GM18511 (cell line): ENCODE measurements around the gene MC5R.

ENCODE experiments used
- ATAC-seq: cut with Tn5 transposase; IDR thresholded peaks from one replicate; pipeline ENCODE4 v1.9.1; 2021; ENCODE audit warnings: mild to moderate bottlenecking, moderate library complexity; ENCODE audit not compliant: unreplicated experiment

Gene MC5R

GRCh38 chr18:13823707-13824395 lies at the start of gene MC5R:
MC5R (plus strand) TSS chr18:13824149; CDS start chr18:13825766, 1,617 bp downstream.
- peak; percentile 93 for ATAC-seq

GRCh38 chr18:13775058-13775457 lies 48.9 kb upstream of the MC5R start:
- no peak for ATAC-seq

- ATAC-seq, result no peak
These were observed 32.8 kb upstream of the MC5R start for GRCh38 chr18:13791181-13791580.

DNA sequence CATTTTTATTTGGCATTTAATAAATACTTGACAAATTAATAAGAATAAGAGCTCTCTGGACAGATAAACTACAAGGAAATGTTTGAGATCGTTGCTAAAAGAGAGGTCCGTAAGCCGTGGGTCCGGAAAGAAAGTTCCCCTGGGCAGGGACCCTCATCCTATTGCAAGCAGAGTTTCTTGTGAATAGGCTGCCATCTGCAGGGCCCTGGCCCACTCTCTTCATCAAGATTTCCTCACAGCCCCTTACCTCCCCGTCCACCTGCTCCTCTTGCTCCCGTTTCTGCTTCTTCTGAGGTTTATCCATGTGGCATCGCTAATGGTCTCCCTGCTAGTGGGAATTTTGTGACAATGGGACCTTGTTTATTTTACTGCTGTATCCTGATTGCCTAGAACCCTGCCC lies 30.1 kb upstream of the MC5R start:
- ATAC-seq, result no peak

DNA sequence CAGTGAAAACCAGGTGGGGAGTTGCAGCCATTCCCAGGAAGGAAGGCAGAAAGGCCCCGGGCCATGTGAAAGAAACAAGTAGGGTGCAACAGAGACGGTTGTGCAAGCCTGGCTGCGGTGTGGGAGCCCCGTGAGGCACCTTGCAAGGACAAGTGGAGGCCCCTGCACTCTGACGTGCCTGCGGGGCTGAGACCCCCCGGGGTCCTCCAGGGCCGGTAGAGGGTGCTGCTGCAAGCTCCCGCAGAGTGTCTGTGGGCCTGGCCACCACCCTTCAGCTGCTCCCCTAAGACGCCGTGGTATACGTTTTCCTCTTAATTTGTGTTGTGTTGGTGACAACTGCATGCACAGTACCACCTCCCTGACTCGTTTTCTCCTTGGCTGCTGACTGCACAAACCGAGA lies 27.4 kb upstream of the MC5R start:
- no peak for ATAC-seq

DNA sequence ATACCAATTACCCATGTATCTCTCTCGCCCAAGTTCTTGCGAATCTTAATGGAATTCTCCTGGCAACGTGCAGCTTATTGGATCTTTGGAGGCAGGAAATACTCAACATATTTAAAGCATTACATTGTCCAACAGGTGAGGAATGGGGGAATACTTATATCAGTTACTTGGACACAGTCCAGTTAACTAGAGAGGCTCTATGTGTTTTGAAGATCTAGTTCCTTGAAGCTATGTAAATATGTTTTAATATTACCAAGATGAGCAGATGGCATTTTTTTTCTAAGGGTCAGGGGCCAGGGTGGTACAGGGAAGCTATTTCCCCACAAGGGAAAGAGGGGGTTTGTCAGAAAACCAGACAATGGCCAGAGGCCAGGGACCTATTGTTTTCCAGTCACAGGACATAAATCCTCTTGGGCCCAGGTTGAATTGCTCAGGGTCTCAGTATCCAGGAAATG lies 26.8 kb upstream of the MC5R start:
- no peak for ATAC-seq

- ATAC-seq, result no peak
These were observed 24.6 kb upstream of the MC5R start for GRCh38 chr18:13799396-13799795.

- peak; percentile 59 for ATAC-seq
These were observed 23.3 kb upstream of the MC5R start for GRCh38 chr18:13800505-13801259.

DNA sequence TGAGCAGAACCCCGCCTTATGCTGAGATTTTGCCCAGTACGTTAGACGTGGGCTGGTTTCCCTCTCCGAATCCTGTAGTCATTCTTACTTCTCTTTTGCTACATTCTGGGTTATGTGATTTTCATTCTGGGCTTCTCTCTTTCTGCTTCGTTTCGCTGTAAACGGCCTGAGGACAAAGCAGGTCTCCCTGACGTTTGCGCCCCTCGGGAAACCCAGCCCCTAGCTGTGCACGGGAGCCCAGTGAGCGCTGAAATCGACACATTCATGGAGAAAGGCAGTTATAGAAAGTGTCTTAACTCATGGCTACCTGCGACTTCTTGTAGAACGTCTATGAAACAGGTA lies 22.7 kb upstream of the MC5R start:
- ATAC-seq, result no peak

DNA sequence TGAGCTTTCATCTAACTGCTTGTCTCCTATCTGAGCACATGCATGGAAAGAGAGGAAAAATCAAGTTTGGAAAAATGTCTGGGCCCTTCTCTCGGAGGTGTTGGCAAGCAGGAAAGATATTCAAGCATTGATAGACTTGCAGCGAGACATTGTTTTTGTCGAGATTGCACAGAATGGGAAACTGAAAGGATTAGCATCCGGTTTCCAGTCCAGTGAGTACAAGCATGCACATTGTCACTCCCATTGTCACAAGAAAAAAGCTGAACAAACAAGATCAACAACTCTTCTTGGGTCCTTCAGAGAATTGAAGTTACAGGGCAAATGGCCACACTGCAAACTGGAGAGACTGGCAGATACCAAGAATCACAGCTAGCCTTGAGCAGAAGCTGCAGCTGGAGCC lies 19.6 kb upstream of the MC5R start:
- no peak for ATAC-seq

GRCh38 chr18:13808294-13809042 lies 15.5 kb upstream of the MC5R start:
- ATAC-seq, result no peak

GRCh38 chr18:13809043-13809430 lies 14.9 kb upstream of the MC5R start:
- no peak for ATAC-seq

DNA sequence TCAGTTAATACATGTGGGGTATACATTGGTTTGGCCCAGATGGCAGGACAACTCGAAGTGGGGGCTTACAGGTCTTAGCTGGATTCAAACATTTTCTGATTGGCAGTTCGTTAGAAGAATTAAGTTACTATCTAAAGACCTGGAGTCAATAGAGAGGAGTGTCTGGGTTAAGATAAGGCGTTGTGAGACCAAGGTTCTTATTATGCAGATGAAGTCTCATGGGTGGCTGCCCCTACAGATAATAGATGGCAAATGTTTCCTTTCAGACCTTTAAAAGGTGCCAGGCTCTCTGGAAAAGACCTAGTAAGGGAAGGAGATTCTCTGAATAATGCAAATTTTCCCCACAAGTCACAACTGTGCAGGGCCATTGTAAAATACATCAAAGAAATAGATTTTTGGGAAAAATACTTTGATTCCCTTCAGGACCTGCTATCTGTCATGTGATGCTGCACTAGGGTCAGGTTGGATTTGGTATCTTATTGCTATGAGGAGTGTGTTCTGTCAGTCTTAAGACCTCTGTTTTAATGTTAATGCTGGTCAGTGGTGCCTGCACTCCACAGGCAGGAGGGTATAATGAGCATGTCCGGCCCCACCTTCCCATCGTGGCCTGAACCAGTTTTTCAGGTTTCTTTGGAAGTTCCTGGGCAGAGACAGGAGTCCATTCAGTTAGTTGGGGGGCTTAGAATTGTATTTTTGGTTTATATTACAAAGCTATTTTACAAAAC lies 14.3 kb upstream of the MC5R start:
- no peak for ATAC-seq

DNA sequence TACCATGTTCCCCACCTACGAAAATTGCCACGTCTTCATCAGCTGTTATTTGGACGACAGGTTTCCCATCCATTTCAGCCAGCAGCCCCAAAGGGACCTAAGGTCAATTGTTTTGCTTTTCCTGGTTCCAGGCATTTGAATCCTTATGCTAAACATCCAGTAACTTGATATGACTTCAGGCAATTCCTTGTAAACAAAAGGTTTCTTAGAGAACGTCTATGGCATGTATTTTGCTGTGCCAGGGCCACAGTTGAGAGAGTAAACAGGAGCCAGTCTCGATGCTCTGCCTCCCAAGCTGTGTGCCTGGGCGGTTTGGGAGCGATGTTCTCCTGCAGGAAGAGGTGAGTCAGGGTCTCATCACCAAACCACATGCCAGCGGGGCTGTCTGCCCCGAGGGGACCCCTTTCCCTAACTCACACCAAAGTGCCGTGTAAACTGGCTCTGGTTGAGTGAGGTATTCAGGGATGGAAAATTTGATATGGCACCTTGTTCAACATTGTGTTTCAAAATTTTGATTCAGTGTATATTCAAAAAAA lies 12.9 kb upstream of the MC5R start:
- ATAC-seq, result no peak

DNA sequence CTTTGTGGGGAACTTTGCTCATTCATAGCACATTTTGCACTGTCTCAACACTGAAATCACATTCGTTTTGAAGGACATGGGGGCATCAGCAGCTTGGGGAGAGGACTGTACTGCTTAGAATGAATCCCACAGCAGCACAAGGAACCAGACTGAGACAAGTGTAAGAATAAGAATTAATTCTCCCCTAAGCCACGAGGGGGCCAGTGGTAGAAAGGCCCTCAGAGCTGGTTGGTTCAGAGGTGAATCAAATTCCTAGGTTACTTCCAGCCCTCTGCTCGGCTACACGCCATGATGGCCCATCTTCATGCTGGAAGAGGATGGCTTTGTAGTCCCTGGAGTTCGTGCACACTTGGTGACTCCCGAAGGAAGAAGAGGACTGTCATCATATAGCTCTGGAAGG lies 12.0 kb upstream of the MC5R start:
- no peak for ATAC-seq

DNA sequence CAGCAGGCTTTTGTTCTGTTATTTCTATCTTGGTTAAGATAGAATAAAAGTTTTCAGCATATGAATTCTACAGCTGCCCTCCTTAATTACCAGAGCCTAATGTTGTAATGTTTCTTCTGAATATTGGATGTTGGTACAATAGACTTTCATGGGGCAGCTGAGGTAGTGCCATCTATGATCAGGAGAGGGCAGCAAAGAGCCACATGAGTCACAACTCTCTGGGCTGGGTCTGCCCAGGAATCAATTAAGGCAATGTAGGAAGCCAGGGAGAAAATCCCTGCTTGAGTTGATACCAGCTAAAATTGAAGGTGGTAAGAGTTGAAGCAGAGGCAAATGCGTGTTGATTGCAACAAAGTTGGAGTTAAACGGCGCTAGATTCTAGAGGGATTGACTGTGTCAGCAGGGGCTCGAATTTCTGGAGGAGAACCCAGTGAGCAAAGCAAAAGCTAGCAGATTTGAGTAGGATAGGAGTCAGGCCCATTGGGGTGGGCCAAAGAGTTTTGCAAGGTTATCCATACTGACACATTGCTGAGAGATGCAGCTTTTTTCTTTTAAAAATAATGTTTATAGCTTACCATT lies 10.6 kb upstream of the MC5R start:
- ATAC-seq, result peak; percentile 93

DNA sequence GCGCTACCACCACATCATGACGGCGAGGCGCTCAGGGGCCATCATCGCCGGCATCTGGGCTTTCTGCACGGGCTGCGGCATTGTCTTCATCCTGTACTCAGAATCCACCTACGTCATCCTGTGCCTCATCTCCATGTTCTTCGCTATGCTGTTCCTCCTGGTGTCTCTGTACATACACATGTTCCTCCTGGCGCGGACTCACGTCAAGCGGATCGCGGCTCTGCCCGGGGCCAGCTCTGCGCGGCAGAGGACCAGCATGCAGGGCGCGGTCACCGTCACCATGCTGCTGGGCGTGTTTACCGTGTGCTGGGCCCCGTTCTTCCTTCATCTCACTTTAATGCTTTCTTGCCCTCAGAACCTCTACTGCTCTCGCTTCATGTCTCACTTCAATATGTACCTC lies 2.3 kb downstream of the MC5R start:
- ATAC-seq, result no peak

- no peak for ATAC-seq
These were observed 8.0 kb downstream of the MC5R start for GRCh38 chr18:13831864-13832508.

- ATAC-seq, result no peak
These were observed 10.6 kb downstream of the MC5R start for GRCh38 chr18:13834496-13835015.

DNA sequence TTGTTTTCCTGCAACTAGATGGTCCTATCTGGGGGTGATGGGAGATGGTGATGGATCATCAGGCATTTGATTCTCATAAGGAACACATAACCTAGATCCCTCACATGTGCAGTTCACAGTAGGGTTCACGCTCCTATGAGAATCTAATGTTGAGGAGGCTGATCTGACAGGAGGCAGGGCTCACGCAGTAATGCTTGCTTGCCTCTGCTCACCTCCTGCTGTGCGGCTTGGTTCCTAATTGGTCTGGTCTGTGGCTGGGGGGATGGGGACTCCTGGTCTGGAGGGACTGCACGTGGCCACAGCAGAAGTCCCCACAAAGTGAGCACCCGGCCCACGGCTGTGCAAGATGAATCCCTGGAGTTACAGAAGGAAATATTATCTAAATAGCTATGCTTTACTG lies 11.3 kb downstream of the MC5R start:
- ATAC-seq, result no peak
